Measurements from ENCODE around the gene MAGT1.

The MAGT1 gene

GRCh38 chrX:77917294-77917933, 22.2 kb upstream of the MAGT1 start:
- no peak for DNase-seq
- no peak for TF ChIP-seq CTCF (IDR thresholded peaks at IDR 0.05; ENCODE audit: low read depth, low read length)
- H3K27me3 ChIP-seq: no peaks in the 10 kb centered on the region

GRCh38 chrX:77910108-77910840, 15.0 kb upstream of the MAGT1 start, which contains the start of gene ATP7A:
Gene ATP7A (plus strand): TSS chrX:77910693. CDS start chrX:77971642, 60,949 bp downstream.
- Histone ChIP-seq H3K36me3 (peaks cover 5% of the 10 kb centered on the region; the same call in 1 of the 2 replicates), H3K4me1 (no peaks in the 10 kb centered on the region), H3K9me3 (no peaks in the 10 kb centered on the region), H3K4me3 (ENCODE audit: low read depth, low read length) (peak within 1 kb of the TSS; percentile 71), H3K27me3 (no peaks in the 10 kb centered on the region)
- DNase-seq: peak; percentile 94
- peak; percentile 53 for TF ChIP-seq CTCF (IDR thresholded peaks at IDR 0.05; ENCODE audit: low read depth, low read length)

More at GRCh38 chrX:77917294-77917933, 22.2 kb upstream of the MAGT1 start:
- no peaks in the 10 kb centered on the region for H3K4me1 ChIP-seq
- no peak overlapping the region for H3K4me3 ChIP-seq (ENCODE audit: low read depth, low read length)
- H3K9me3 ChIP-seq: no peaks in the 10 kb centered on the region
- no peaks in the 10 kb centered on the region for H3K36me3 ChIP-seq

- Histone ChIP-seq H3K4me3 (ENCODE audit: low read depth, low read length) (no peak overlapping the region), H3K4me1 (no peaks in the 10 kb centered on the region), H3K27me3 (no peaks in the 10 kb centered on the region), H3K36me3 (peaks cover 21% of the 10 kb centered on the region), H3K9me3 (no peaks in the 10 kb centered on the region)
- DNase-seq: no peak
- no peak for TF ChIP-seq CTCF (IDR thresholded peaks at IDR 0.05; ENCODE audit: low read depth, low read length)
These were observed 6.3 kb upstream of the MAGT1 start for GRCh38 chrX:77901506-77901905.

GRCh38 chrX:77900688-77901087, 5.5 kb upstream of the MAGT1 start:
- DNase-seq: no peak
- peak overlapping the region; percentile 96 for H3K4me3 ChIP-seq (ENCODE audit: low read depth, low read length)
- peaks cover 16% of the 10 kb centered on the region for H3K36me3 ChIP-seq
- H3K9me3 ChIP-seq: no peaks in the 10 kb centered on the region
- H3K4me1 ChIP-seq: no peaks in the 10 kb centered on the region
- no peaks in the 10 kb centered on the region for H3K27me3 ChIP-seq
- TF ChIP-seq CTCF (IDR thresholded peaks at IDR 0.05; ENCODE audit: low read depth, low read length): no peak

GRCh38 chrX:77899081-77899828, 4.0 kb upstream of the MAGT1 start, which contains the start of gene COX7B:
Gene COX7B (plus strand): TSS chrX:77899468. CDS start chrX:77899554, 86 bp downstream.
- peak; percentile 70 for DNase-seq

More at GRCh38 chrX:77899081-77899828, 4.0 kb upstream of the MAGT1 start, which contains the start of gene COX7B:
- Histone ChIP-seq H3K9me3 (no peaks in the 10 kb centered on the region), H3K4me3 (ENCODE audit: low read depth, low read length) (peak within 1 kb of the TSS; percentile 96), H3K4me1 (no peaks in the 10 kb centered on the region), H3K27me3 (no peaks in the 10 kb centered on the region), H3K36me3 (peaks cover 16% of the 10 kb centered on the region)
- TF ChIP-seq CTCF (IDR thresholded peaks at IDR 0.05; ENCODE audit: low read depth, low read length): peak; percentile 52
